GM08714 (cell line): ENCODE measurements around the gene ASAP2.

Experiments
- H3K4me3 ChIP-seq: fragments of 200-500 bp; sonication (Bioruptor generic); 2 replicates; pipeline ENCODE4 v1.5.1; 2014; ENCODE audit warnings: mild to moderate bottlenecking, low read length, inconsistent platforms
- ZNF274 ChIP-seq: IDR thresholded peaks from 2 replicates; pipeline ENCODE4 v1.6.1; 2012; ENCODE audit warnings: mild to moderate bottlenecking, low read depth, low read length

ASAP2 gene

DNA sequence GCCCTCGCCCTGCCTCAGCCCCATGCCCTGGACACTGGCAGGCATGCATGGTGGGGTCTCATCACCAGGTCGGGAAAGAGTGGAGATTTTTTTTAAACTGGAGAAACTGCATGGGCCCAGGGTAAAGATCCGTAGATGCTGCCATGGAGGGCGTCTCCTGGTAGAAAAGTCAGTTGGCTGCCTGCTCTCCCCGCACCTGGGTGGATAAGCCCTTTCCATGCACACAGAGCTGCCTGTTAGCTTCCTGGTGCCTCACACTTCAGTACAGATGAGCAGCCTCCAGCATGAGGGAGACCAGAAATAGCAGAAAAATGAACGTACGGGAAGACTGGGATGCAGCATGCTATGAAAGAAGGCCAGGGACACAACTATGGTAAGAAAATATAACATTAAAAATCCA lies 92.0 kb downstream of the ASAP2 start:
- TF ChIP-seq ZNF274 = no peak
- H3K4me3 ChIP-seq = no peak overlapping the region

DNA sequence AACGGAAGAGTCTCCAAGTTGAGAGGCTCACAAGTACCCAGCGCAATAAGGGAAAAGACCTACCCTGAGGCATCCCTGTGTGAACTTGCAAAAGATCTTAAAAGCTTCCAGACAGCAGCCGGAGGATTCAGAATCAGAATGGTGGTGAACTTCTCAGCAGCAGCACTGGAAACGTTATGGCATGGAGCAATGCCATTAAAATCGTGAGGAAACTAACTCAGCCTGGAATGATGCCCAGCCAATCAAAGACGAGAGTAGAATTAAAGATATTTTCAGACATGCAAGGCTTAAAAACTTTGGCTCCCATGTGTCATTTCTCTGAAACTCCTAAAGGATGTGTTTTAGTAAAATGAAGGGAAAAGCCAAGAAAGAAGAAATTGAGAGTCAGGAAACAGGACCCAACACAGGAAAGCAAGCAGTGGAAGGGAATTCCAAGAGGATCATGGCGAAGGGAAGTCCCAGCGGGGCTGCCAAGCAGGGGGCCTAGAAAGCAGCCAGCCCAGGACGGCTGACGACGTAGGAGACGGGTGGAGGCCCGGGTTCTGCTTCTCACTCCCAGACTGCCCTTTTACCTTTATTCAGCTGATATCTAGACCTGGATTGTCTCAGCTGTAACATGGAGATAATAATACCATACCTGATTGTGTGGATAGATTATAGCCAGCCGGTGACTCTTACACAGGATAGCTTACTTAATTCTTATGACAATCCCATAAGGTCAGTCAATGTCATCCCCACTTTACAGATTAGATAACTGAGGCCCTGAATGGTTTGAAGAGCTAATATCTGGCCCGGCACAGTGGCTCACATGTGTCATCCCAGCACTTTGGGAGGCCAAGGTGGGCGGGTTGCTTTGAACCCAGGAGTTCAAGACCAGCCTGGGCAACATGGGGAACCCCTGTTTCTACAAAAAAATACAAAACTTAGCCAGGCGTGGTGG lies 92.8 kb downstream of the ASAP2 start:
- no peak overlapping the region for H3K4me3 ChIP-seq
- no peak for TF ChIP-seq ZNF274

DNA sequence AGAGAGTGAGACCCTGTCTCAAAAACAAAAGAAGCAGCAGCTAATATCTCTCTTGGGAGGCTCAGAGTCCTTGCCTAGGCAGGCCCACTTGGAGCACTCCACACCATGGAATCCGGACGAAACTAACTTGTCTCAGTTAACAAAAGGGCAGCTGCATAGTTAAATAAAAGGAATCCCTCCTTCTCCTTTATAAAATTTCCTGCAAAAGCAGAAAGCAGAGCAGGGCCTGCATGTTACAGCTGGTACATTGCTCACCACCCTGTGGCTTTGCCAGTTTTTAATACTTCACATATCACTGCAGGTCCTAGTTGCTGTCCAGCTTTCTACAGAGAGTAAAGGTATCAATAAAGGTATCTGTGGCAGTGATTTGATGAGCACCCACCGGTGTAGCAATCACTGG lies 93.6 kb downstream of the ASAP2 start:
- no peak for TF ChIP-seq ZNF274
- no peak overlapping the region for H3K4me3 ChIP-seq

DNA sequence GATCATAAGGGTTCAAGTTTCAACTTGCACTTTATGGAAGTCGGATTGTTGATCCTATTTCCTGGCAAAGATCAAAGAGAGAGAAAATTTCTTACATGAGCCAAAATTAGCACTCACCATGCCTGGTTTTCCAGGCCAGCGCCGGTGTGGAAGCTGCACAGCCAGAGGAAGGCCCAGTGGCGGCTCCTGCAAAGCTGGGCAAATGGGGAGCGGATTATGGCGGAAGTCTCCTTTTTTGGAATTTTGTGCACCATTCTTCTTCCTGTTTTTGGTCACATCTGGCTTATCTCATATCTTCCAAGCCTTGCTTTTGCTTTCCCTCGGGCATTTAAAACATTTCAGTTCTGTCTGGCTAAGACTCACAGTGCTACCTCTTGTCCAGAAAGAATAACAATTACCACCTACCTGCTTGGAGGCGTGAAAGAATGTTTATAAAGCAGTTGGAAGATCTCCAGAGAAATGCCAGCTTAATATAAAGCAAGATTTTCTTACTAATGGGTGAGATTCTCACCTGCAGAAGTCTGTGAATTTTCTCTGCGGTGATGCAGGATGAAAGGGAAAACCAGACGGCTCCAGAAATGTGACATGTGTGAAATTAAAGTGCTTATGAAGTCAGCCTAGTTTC lies 94.3 kb downstream of the ASAP2 start:
- TF ChIP-seq ZNF274 = no peak
- H3K4me3 ChIP-seq = no peak overlapping the region

DNA sequence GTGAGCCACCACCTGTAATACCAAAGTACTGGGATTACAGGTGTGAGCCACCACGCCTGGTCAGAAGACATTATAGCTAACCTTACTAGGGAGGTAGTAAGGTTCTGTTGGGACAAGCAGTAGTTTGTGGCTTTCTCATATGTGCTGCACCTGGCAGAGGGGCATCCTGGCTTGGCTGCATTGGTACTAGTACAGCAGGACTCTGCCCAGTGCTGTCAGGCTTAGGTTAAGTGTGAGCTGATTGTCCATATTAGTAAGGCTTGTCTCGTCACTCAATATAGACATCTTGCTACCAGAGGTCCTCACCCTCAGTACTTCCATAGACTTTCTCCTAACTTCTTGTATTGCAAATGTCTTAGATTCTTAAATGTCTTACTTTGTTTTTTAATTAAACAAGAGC lies 96.1 kb downstream of the ASAP2 start:
- TF ChIP-seq ZNF274 = no peak
- H3K4me3 ChIP-seq = no peak overlapping the region

DNA sequence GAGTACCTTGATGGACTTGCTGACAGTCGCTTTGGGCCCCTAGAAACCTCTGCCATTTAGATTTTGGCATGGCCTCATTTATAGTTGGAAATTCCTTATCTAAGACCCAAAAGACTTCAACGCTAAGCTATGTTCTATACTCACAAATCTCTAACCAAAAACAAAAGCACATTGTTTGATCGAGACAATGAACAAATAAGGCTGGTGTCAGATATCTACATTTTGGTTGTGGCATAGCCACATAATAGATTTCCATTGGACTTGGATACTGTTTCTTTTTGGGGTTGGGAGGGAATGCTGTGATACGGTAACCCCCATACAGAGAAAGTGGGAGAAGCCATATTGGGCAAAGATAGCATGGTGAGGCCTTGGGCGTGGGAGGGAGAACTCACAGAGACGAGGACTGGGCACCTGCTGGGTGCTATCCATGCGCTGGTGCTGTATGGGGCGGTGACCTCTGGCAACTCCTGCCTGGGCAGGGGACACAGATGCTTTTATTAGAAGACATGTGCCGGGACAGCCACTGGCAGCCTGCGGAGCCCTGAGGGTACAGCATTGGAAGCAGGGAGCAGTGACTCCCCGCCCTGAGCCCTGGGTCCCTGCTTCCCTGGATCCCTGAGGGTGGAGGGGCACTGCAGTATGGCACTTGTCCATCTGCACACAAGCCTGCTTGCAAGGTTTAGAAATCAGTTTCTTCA lies 97.1 kb downstream of the ASAP2 start:
- TF ChIP-seq ZNF274 = no peak
- no peak overlapping the region for H3K4me3 ChIP-seq

DNA sequence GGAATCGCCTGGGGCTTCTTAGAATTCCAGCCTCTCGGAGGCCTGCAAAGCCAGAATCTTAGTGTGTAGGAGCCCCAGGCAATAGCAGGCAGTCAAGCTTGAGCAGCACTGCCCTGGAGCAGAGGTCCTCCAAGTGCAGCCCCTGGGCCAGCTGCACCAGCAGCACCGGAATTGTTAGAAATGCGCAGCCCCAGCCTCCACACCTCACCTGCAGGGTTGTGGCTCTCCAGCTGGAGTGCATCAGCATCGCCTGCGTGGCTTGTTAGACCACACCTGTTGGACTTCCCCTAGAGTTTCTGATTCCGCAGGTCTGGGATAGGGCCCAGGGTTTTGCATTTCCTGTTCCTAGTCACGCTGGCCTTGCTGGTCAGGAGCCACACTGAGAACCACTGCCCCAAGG lies 100.3 kb downstream of the ASAP2 start:
- TF ChIP-seq ZNF274 = no peak
- H3K4me3 ChIP-seq = no peak overlapping the region

DNA sequence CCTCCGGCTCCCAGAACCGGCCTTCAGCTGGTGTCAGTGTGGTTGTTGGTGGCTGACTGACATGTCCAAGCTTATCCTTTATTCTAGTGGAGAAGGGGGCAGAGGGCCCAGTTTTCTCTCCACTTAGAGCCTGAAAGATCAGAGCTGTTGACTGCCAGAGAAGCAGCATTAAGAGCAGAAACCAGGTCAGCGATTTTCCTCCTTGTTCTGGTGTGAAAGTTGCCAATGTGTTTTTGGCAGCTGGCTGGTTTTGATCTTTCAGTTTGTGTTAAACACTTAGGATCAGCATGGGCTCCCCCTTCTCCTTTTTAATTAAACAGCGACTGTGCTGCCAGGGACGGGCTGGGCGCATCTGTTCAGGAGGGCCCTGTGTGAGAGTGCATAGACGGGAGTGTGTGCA lies 100.9 kb downstream of the ASAP2 start:
- TF ChIP-seq ZNF274 = no peak
- H3K4me3 ChIP-seq = no peak overlapping the region

DNA sequence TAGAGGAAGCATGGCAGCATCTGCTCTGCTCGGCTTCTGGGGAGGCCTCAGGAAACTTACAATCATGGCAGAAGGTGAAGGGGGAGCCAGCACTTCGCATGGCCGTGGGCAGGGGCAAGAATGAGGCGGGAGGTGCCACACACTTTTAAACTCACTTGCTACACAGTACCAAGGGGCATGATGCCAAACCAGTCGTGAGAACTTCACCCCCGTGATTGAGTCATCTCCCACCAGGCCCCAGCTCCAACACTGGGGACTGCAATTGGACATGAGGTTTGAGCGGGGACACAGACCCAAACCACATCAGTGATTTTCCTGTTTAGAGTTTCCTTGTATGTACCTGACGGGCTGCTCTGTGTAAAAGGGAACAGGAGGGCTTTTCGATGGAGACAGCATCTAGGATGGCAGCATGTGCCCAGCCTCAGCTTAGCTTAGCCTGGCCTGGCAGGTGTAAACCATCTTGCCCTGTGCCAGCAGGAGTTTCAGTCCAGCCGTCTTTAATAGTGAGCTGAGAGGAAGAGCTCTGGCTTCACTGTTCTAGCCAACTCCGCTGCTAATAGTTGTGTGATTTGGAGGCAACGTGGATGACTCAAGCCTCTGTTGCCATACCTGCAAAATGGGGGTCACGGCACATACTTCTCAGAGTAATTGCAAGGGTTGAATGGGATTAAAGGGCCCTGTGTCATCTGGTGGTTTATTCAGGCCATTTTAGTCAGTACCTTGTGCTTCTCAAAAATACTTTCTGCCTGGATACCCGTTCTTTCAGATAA lies 101.8 kb downstream of the ASAP2 start:
- H3K4me3 ChIP-seq = no peak overlapping the region
- no peak for TF ChIP-seq ZNF274

DNA sequence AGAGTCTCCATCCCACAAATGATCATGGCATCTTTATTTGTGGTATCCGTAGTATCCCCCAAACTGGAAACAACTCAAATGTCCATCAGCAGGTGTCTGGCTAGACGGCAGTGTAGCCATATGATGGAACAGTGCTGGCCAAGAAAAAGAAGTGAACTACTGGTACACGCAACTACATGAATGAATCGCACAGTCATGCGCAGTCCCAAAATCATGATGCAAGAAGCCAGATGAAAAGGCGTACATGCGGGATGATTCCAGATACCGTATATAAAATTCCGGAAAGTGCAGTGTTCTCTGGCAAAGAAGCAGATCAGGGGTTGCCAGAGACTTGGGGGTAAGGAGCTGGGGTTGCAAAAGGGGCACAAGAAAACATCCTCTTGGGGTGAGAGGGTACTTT lies 102.5 kb downstream of the ASAP2 start:
- no peak for TF ChIP-seq ZNF274
- no peak overlapping the region for H3K4me3 ChIP-seq

DNA sequence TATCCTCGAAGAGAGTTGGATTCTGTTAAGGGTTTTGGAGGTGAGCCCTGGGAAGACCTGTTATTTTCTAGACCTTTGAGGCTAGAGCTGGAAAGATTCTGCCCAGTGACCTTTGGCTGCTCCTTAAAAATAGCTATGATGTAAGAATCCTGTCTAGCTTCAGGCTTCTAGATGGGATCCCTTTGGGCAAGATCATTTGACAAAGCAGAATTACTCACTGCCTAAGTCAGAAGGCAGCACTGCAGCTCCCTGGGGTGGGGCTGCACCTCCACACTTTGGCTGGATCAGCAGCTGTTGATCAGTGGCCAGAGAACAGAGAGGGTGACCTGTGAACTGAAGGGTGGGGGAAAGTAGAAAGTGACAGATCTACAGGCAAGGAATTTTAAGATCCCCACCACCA lies 103.8 kb downstream of the ASAP2 start:
- no peak overlapping the region for H3K4me3 ChIP-seq
- TF ChIP-seq ZNF274 = no peak

DNA sequence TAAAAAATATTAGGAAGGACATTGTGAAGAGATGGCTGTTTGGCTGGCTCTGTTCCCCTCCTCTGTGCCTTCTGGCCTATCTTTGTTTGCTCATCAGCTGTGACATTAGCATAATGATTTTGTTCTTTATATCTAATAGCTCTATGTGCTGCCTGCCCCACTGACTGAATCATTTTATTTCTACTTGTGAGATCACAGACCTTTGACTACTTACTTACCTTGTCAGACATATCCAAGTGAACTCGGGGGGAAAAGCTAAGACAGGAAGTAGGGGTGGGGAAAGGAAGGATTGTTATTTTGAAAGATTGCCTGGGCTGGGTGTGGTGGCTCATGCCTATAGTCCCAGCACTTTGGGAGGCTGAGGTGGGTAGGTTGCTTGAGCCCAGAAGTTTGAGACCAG lies 104.2 kb downstream of the ASAP2 start:
- H3K4me3 ChIP-seq = no peak overlapping the region
- no peak for TF ChIP-seq ZNF274

DNA sequence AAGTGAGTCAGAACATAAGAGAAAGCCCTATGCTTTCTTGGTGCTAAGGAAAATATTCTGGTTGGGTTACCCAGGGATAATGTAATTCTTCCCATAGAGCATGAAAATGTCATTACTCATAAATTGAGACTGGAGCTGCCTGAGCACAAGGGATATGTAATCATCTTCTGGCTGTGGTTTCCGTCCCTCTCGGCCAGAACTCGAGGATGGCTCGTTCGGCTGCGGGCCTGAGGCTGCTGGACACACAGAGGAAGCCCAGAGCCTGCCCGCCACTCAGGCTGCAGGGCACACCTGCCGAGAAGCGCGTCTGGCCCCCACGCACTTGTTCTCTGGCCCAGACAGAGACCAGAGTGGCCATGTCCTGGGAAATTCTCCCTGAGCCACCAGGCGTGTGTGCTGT lies 104.9 kb downstream of the ASAP2 start:
- no peak overlapping the region for H3K4me3 ChIP-seq
- no peak for TF ChIP-seq ZNF274

DNA sequence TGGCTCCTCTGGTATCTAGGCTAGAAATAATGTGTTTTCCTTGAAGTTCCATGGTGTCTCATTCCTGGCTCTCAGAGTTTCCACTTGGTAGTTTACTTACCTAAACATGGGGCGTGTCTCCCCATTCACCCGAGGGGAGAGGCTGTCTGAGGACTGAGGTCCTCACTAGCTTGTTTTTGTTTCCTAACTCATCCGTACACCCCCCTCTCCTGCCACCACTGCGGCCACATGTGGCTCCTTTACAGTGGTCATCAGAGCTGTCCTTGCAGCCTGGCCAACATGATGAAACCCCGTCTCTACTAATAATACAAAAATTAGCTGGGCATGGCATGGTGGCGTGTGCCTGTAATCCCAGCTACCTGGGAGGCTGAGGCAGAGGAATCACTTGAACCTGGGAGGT lies 106.0 kb downstream of the ASAP2 start:
- H3K4me3 ChIP-seq = no peak overlapping the region
- no peak for TF ChIP-seq ZNF274

DNA sequence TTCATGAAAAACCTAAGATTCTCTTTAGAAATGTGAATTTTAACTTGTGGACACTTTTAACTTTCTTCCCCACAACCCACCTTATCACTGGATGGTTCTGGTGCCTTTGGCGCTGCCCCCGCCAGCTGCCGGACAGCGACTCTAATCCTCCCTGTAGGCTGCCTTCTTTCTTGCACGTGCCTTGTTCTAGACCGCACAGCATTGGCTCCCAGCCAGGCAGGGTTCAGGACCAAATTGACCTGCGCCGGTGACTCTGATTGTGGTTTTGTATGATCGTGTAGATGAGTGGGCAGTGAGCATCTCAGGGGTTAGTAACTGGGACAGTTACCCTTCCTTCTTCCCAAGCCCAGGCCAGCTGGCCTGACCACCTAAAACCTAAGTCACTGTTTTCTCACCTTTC lies 106.8 kb downstream of the ASAP2 start:
- TF ChIP-seq ZNF274 = no peak
- H3K4me3 ChIP-seq = no peak overlapping the region
